ENCODE data around the gene PLBD2.

The PLBD2 gene, protein sequence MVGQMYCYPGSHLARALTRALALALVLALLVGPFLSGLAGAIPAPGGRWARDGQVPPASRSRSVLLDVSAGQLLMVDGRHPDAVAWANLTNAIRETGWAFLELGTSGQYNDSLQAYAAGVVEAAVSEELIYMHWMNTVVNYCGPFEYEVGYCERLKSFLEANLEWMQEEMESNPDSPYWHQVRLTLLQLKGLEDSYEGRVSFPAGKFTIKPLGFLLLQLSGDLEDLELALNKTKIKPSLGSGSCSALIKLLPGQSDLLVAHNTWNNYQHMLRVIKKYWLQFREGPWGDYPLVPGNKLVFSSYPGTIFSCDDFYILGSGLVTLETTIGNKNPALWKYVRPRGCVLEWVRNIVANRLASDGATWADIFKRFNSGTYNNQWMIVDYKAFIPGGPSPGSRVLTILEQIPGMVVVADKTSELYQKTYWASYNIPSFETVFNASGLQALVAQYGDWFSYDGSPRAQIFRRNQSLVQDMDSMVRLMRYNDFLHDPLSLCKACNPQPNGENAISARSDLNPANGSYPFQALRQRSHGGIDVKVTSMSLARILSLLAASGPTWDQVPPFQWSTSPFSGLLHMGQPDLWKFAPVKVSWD

DNA sequence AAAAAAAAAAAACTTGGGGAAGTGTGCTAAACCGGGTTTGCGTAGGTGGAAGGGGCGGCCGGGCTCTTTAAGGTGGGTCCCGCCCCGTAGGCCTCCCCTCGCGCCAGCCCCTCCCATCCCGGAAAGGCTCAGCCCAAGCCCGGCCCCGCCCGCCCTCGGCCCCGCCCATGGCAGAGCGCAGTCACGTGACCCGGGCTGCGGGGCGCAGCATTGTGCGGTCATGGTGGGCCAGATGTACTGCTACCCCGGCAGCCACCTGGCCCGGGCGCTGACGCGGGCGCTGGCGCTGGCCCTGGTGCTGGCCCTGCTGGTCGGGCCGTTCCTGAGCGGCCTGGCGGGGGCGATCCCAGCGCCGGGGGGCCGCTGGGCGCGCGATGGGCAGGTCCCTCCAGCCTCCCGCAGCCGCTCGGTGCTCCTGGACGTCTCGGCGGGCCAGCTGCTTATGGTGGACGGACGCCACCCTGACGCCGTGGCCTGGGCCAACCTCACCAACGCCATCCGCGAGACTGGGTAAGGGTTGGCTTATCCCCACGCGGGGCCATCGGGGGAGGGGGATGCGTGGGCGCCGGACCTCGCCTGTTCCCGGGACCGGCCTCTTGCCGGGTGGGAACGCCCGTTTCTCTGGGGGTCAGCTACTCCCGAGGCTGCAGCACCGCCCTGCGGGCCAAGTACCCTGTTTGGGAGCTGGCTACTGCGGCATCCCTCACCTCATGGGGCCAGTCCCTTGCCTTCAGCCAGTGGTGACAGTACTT lies at the start of gene PLBD2:
Gene PLBD2, plus strand, starts transcription at position 207 of the 752 bp plus-strand sequence. Its CDS starts 14 bp downstream, at position 221.
- DNase-seq, result peak; percentile 93

DNA sequence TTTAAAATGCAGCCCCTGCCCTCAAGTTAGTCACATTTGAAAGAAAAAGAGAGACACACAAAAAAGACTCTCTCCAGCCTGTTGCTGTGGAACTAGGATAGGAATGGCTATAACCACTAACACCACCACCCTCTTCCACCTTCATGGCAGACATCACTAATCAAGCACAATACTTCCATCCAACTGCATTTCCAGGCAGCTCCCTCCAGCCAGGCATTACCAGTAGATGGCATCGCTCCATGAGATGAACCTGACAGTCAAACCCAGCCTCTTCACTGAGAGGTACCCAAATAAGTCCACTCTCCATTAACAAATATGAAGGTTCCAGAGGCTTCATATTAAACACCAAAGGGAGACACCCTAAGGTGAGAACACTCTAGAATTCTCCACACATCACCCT lies 47.9 kb upstream of the PLBD2 start:
- DNase-seq, result peak; percentile 30

DNA sequence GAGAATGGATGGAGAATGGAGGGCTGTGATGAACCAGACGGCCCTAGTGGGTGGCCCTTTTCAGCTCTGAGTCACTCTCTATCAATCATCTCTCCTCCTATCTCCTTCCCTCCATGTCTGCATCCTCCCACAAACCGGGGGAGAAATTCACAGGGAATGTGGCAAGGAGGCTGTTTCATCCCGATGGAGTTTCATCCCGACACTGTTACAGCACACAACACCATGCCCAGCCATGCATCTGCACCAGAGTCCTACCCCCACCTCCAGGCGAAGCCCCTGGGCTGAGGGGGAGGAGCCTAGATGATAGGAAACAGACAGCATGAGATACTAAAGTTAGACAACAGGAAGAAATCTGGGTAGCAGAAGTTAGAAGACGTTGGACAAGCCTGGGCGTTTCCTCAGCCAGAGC lies 44.3 kb upstream of the PLBD2 start:
- no peak for DNase-seq

DNA sequence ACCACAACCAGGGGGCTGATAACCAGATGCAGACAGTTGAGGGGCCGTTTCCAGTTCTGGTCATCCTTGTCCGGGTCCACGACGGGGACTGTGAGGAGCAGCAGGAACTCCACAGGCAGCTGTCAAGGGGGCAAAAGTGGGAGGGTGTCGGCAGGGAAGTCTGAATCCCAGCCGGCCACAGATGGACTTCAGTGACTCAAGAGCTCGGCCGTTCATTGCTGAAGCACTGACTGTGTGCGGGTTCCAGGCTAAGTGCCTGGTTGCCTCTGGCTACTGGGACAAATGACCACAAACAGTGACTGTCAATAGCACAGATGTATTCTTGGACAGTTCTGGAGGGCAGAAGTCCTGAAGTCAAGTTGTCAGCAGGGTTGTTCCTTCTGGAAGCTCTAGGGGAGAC lies 43.0 kb upstream of the PLBD2 start:
- no peak for DNase-seq

DNA sequence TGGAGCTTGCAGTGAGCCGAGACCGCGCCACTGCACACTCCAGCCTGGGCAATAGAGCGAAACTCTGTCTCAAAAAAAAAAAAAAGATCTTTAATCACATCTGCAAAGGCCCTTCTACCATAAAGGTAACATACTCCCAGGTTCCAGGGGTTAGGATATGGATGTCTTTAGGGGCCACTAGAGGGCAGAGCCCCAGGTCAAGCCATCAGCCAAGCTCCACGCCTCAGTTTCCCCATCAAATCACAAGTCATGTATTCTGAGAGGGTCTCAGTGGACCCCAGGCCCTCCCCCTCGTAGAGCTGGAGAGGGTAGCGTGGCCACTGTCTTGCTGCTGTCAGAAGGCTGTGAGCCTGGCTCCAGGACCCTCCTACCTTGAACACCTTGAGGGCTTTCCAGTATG lies 42.2 kb upstream of the PLBD2 start:
- no peak for DNase-seq

DNA sequence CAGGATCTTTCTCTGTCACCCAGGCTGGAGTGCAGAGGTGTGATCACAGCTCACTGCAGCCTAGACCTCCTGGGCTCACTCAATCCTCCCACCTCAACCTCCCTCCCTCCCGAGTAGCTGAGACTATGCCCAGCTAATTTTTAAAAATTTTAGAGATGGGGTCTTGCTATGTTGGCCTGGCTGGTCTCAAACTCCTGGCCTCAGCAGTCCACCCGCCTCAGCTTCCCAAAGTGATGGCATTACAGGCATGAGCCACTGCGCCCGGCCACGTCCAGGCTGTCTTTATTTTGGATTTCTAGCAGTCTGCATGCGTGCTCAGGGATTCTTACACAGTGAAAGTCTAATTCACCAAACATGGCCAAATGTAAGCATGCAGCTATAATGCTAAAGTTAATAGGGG lies 41.3 kb upstream of the PLBD2 start:
- DNase-seq, result no peak

DNA sequence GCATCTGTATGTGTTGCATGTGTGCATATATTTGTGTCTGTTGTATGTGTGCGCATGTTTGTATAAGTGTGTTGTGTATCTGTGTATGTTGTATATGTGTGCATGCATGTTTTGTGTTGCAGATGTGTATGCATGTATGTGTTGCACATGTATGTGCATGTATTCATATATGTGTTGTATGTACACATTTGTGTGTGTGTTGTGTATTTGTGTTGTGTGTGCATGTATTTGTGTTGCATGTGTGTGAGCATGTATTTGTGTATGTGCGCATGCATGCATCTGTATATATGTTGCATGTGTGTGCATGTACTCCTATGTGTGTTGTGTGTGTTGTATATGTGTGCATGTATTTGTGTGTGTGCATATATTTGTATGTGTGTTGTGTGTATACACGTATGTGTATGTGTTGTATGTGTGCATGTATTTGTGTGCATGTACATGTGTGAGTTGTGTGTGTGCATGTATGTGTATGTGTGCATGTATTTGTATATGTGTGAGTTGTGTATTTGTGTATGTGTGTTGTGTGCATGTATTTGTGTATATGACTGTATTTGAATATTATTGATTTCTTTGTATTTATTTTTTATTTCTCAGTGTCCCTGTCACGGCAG lies 40.2 kb upstream of the PLBD2 start:
- no peak for DNase-seq

DNA sequence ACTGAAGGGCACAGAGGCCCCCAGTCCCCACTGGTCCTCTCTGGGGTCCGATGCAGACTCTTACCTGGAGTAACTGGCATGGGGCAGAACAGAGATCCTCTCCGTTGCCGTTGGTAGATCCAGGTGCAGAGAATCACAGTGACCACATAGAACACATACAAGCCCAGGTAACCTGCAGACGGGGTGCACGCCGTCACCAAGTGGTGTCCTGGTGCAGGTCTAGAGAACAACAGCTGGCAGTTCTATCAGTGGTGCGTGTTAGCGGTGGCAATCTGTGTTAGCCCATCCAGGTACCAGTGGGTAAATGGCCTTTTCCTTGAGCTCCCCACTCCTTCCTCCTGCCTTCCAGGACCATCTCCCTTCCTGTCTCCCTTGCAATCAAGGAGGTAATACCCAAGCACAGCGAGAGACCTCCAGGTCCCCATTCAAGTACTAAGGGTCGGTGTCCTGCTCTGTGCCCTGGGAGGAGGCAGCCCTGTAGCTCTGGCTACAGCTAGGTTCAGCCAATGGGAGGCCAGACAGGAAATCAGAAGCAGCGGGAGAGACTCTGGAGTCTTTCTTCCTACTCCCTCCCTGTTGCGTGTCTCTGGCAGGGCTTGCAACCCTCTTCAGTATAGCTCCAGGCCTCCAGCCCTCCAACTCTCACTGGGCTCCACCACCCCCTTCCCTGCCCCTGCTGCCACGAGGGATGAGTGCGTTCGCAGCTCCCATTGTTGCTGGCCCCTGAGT lies 39.3 kb upstream of the PLBD2 start:
- no peak for DNase-seq

DNA sequence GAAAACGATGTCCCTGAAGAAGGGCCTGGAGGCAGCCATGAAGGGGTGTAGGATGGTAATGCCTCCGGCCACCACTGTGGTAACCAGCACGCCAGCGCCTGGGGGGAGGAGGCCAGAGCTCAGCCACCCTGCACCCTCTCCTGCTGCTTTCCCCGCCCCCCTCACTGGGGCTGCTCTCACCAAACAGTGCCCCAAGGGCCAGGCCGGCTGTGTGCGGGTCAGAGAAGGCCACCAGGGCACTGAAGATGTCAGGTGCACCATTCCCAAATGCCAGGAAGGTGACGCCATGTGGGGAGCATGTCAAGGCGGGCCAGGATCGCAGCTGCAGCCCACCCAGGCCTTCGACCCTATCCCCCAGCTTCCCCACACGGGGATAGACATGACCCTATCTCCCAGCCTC lies 38.0 kb upstream of the PLBD2 start:
- DNase-seq, result no peak

DNA sequence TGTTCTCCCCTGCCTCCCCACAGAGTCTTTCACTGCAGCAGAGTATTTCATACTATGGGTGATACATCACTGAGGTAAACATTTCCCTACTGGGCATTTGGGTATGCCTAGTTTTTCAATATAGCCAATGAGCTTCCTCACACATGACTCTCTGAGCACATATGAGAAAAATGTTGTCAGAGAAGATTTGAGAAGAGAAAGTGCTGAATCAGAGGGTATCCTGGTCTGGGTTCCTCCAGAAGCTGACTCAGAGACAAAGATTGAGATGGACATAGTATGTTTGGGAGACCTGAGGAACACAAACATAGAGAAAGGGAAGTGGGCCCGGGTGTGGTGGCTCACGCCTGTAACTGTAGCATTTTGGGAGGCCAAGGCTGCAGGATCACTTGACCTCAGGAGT lies 36.0 kb upstream of the PLBD2 start:
- DNase-seq, result peak; percentile 84

DNA sequence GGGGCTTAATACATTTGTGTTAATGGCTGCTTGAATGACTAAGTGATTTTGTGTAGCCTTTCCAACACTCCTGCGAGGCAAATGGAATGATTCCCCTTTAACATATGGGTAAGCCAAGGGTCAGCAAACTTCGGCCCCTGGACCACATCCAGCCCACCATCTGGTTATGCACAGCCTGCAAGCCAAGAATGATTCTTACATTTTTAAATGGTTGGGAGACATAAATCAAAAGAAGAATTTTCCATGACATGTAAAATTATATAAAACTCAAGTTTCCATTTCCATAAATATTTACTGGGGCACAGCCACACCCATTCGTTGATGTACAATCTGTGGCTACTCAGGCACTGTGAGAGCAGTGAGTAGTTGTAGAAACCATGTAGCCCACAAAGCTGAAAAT lies 32.5 kb upstream of the PLBD2 start:
- peak; percentile 80 for DNase-seq

DNA sequence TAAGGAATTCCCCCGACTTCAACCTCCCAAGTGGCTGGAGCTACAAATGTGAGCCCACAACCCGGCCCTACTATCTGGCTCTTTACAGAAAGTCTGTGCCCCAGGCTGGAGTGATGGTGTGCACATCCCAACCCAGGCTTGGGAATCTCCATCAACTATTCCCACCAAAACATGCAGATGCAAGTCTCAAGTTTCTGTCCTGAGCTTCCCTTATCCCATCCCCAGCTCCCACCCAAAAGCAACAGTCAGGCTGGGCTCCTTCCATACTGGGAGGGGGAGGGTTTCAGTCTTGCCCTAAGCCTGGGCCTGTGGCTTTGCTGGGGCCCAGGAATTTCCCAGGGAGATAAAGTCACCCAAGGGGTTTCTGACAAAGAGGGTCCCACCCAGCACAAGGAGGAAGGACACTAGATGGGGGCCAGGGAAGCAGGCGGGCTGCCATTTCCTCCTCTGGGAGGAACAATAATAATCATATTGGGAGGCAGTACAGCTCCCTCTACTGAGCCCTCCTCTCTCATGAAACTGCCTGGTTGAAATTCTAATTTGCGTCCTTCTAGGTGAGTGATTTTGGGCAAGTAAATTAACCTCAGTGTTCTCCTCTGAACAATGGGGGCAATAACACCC lies 31.5 kb upstream of the PLBD2 start:
- DNase-seq, result no peak

DNA sequence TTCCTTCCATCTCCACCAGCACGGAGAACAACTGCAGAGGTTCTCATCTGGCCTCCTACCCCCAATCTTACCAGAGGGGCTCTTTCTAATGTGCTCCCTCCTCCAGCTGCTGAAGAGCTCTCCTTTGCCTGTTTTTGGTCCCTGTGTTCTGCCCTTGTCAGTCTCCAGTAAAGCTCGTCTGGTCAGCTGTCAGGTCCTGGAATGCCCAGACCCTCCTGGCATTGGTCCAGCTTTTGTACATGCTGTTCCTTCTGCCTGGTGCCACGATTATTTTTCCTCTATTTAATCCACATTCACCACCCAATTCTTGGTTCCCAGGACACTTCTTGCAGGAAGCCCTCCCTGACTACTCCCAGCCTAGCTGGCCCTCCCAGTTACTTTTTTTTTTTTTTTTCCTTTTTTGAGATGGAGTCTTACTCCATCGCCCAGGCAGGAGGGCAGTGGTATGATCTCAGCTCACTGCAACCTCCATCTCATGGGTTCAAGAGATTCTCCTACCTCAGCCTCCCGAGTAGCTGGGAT lies 30.0 kb upstream of the PLBD2 start:
- DNase-seq, result no peak

DNA sequence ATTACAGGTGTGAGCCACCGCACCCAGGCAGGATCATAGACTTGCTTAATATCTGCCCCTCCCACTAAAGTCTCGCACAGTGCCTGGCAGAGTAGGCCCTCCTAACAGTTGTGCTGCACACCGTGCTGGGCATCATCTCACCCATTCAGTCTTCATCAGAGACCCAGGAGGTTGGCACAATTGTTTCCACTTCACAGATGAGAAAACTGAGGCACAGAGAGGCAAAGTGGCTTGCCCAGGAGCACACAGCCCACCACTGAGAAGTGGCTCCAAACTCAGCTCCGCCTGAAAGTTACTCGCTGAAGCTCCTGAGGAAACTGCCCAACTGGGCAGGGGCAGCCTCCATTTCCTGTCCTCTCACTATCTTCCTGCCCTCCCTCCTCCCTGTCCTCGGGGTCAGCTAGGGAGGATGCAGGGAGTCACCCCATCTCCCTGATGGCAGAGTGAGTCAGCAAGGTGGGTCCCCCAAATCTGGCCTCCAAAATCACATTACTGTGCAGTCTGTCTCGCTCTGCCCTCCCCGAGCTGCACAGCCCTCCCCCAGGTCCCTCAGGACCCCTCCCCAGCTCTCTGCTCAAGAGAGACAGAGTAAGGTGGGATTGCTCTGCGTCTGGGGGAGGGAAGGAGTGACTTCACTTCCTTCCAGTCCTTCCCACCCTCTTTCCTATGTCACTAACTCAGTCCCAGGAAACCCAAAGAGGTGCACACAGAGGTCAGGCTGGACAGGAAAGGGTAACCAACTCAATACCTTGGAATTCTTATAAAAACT lies 29.2 kb upstream of the PLBD2 start:
- DNase-seq, result peak; percentile 63

DNA sequence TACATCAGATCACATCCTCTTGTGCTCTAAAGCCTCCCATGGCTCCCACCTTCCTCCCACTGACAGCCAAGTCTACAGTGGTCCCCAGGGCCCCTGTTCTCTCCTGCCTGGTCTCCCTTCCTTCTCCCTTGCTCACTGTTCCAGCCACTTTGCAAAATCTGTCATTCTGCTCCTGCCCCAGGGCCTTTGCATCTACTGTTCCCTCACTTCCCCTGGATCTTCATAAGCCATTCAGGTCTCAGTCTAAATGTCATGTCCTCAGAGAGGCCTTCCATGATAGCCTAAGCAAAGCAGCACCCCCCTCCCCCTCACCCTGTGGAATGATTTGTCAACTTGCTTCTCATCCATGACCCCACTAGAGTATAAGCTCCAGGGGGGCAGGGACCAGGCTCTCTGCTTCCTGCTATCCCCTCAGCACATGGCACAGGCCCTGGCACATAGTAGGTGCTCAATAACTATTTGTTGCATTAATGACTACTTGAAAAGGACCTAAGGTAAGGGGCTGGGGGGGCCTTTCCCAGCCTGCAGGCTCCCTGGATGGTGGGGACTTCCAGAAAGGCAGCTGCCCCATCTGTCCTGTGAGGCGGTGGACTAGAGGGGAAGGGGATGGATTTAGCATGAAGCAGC lies 28.5 kb upstream of the PLBD2 start:
- no peak for DNase-seq

DNA sequence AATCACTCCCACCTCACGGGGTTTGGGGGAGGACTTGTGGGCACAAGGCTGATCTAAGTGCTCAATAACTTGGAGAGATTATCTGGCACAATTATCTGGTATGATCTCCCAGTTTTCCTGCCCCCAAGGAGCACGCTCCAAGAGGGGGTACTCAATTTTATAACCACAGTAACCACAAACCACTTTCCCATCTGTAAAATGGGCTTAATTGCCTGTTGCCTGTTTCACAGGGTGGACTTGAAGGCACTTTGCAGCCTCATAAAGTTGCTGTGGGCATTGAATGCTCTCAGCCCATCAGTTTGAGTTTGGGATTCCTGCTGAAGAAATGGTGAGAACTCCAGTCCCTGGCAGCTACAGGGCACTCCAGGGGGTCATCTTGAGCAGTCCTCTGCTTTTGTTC lies 27.9 kb upstream of the PLBD2 start:
- no peak for DNase-seq

DNA sequence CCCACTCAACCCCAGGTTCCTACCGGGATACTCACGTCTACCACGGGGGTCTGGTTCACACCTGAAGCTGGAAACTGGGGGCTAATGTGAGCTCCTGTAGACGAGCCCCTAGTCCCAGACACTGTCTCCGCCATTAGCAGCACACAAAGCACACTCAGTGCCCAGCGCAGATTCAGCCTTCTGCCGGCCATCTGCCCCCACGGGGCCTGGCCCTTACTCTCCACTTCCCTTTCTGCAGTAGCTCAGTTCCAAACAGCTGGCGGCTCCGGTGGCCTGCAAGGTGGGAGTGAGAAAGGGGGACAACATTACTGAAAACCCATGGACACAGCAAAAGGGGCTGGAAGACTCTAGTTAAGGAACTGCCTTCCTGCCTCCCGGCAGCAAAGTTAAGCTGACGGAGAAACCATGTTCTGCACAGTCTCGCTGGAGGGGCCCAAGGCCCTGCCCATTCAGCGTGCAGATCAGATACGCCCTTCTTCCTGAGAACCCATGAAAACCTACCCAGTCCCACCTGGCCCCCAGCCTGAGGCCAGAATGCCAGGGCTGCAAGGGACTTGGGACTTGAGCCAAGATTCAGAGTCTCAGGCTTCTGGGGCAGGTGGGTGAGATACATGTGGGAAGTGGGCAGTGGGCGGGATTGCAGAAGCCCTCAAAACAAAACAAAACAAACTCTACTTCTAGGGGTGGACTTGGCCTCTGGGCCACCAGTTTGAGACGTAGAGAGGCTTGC lies 25.5 kb upstream of the PLBD2 start:
- no peak for DNase-seq

DNA sequence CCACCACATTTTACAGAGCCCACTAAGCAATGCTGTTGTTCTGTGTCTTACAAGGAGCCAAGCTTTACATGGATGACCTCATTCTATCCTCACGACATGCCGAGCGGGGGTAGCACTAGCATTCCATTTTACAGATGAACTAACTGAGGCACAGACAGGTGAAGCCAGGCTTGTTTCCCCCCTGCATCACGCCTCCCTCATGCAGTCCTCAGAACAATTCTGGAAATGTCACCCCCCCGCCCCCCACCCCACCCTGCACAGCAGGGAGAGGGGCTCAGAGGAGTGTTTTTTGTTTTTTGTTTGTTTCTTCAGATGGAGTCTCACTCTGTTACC lies 25.0 kb upstream of the PLBD2 start:
- no peak for DNase-seq

DNA sequence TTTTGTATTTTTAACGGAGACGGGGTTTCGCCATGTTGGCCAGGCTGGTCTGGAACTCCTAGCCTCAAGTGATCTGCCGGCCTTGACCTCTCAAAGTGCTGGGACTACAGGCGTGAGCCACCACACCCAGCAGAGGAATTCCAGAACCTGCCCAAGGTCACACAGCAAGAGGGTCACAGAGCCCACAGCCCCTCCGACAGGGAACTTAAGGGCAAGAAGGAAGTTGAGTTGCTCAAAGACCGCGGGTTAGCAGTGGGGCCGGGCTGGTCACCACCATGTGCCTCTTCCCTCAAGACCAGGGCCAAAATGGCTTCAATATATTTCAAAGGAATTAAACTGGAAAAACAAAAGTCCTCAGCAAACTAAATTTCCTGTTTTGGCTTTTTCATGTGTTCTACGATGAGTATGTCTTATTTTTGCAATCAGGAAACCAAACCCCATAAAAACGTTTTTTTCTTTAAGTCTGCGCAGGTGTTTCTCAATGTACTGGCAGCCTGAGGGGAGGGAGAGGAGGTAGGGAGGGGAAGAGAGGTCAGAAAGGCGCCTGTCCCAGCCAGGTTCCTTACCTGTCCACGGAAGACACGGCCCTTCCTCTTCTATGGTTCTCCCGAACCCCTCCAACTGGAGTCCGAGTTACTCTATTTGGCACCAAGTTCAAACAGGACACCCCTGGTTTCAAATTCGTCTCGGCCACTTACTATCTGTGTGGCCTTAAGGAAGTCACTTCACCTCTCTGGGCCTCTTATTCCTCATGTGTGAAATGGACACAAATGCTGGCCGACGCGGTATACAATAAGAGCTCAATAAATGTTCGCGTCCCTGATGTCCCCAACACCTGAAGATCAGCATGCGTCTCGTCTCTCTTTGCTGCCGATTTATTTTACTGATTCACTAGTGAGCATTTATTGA lies 24.3 kb upstream of the PLBD2 start:
- no peak for DNase-seq

Measured in EL (cell line).